Type B pancreatic cell (in vitro differentiated cells): ENCODE measurements around the gene FXYD3. TPM values are rescaled to one million over a fixed set of nuclear protein-coding genes. Genes with fewer than 3 reads are reported as not detected.

Experiments used
- DNase-seq: peaks from one replicate; pipeline ENCODE4 v3.0.0; 2021; ENCODE audit warnings: mixed read lengths; ENCODE audit not compliant: unreplicated experiment; ENCODE audit errors: extremely low spot score
- H3K27ac Mint-ChIP-seq: 2 replicates; pipeline ENCODE4 v1.8.0; 2021; ENCODE audit warnings: mild to moderate bottlenecking, mixed read lengths
- H3K27me3 Mint-ChIP-seq: 2 replicates; pipeline ENCODE4 v1.8.0; 2021; ENCODE audit warnings: mixed read lengths
- H3K36me3 Mint-ChIP-seq: 2 replicates; pipeline ENCODE4 v1.8.0; 2021; ENCODE audit warnings: mixed read lengths
- H3K4me1 Mint-ChIP-seq: one replicate; pipeline ENCODE4 v1.8.0; 2021; ENCODE audit warnings: mixed read lengths; ENCODE audit not compliant: unreplicated experiment
- H3K4me3 Mint-ChIP-seq: 2 replicates; pipeline ENCODE4 v1.8.0; 2021; ENCODE audit warnings: mild to moderate bottlenecking, mixed read lengths
- H3K9me3 Mint-ChIP-seq: 2 replicates; pipeline ENCODE4 v1.8.0; 2021; ENCODE audit warnings: mixed read lengths
- CTCF ChIP-seq: fragments of 200-600 bp; sonication (generic); conservative IDR thresholded peaks from 2 replicates; pipeline ENCODE4 v1.5.0; 2021; ENCODE audit warnings: antibody characterized with exemption, mild to moderate bottlenecking
- total RNA-seq: library from RNA; stranded (reverse); gene quantifications from 2 replicates; pipeline ENCODE4 v1.2.1, GENCODE V29; 2021; ENCODE audit warnings: low replicate concordance

The FXYD3 gene
- total RNA-seq, 1 donor from 2014 or later: 77.5 TPM

DNA sequence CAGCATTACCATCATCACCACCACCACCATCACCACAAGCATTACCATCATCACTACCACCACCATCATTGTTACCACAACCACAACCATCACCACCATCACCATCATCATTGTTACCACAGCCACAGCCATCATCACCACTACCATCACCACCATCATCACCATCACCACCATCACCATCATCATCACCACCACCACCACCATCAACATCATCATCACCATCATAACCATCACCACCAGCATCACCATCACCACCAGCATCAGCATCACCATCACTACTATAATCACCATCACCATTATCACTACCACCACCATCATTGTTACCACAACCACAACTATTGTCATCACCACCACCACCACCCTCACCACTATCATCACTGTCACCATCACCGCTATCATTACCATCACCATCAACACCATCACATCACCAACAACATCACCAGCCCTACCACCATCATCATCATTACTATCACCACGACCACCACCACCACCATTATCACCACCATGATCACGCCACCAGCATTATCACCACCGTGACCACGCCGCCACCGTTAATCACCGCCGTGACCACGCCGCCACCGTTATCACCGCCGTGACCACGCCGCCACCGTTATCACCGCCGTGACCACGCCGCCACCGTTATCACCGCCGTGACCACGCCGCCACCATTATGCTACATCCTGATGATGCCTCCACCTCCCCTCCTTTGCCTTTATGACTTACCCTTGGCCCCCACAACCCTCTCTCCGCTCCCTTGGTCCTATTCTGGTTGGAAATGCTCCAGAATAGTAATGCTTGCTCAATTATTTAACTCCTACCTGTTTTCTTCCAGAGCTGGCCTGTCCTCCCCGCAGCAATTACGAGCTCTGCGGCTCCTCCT lies 10.0 kb upstream of the FXYD3 start:
- Mint-ChIP-seq H3K4me1 (peaks cover 4% of the 10 kb centered on the region), H3K27ac (no peak overlapping the region), H3K36me3 (no peaks in the 10 kb centered on the region), H3K4me3 (no peak overlapping the region), H3K27me3 (no peaks in the 10 kb centered on the region), H3K9me3 (peaks cover 8% of the 10 kb centered on the region)
- no peak for TF ChIP-seq CTCF
- DNase-seq: no peak

DNA sequence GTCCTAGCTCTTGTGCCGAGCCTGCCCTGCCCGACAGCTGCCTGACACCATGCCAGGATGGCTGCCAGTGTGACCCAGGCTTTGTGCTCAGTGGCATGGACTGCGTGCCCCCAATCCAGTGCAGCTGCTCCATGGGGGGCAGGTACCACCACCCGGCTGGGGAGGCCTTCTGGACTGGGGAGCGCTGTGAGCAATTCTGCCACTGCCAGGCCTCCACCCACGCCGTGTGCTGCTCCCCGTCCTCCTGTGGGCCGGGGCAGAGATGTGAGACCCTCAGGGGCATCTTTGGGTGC lies 9.4 kb upstream of the FXYD3 start:
- peaks cover 8% of the 10 kb centered on the region for H3K9me3 Mint-ChIP-seq
- H3K4me3 Mint-ChIP-seq: no peak overlapping the region
- H3K27ac Mint-ChIP-seq: no peak overlapping the region
- no peaks in the 10 kb centered on the region for H3K27me3 Mint-ChIP-seq
- H3K36me3 Mint-ChIP-seq: no peaks in the 10 kb centered on the region
- DNase-seq: no peak
- no peak for TF ChIP-seq CTCF
- H3K4me1 Mint-ChIP-seq: peaks cover 4% of the 10 kb centered on the region

- H3K4me1 Mint-ChIP-seq: peaks cover 7% of the 10 kb centered on the region
- DNase-seq: no peak
- no peaks in the 10 kb centered on the region for H3K36me3 Mint-ChIP-seq
- H3K27me3 Mint-ChIP-seq: no peaks in the 10 kb centered on the region
- peak overlapping the region; percentile 50 for H3K27ac Mint-ChIP-seq
- TF ChIP-seq CTCF: no peak
- H3K9me3 Mint-ChIP-seq: peaks cover 8% of the 10 kb centered on the region
- H3K4me3 Mint-ChIP-seq: no peak overlapping the region
These were observed 8.6 kb upstream of the FXYD3 start for GRCh38 chr19:35106898-35107541.

- no peak overlapping the region for H3K4me3 Mint-ChIP-seq
- TF ChIP-seq CTCF: no peak
- no peaks in the 10 kb centered on the region for H3K27me3 Mint-ChIP-seq
These were observed 8.1 kb upstream of the FXYD3 start for GRCh38 chr19:35107545-35107944.

DNA sequence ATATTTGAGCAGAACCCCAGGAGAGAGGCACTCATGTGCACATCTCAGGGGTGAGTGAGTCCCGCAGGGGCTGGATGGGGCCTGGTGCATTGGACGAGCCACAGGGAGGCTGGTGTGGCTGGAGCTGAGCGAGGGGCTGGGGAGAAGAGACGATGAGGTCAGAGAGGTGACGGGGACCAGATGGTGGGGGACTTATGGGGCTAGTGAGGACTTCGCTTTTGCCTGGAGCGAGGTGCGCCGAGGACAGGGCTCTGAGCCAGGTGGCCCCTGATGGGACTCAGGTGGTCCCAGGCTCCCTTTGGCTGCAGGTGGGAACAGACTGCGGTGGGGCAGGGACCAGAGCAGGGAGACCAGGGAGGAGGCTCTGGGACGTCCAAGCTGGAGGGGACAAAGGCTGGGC lies 6.9 kb upstream of the FXYD3 start:
- DNase-seq: no peak
- no peaks in the 10 kb centered on the region for H3K36me3 Mint-ChIP-seq
- peaks cover 8% of the 10 kb centered on the region for H3K4me1 Mint-ChIP-seq
- TF ChIP-seq CTCF: no peak
- H3K27me3 Mint-ChIP-seq: no peaks in the 10 kb centered on the region
- H3K4me3 Mint-ChIP-seq: no peak overlapping the region
- peaks cover 8% of the 10 kb centered on the region for H3K9me3 Mint-ChIP-seq
- H3K27ac Mint-ChIP-seq: no peak overlapping the region

More at GRCh38 chr19:35107545-35107944, 8.1 kb upstream of the FXYD3 start:
- Mint-ChIP-seq H3K27ac (peak overlapping the region; percentile 50), H3K9me3 (peaks cover 8% of the 10 kb centered on the region), H3K36me3 (no peaks in the 10 kb centered on the region), H3K4me1 (peaks cover 8% of the 10 kb centered on the region)
- DNase-seq: no peak
